ENCODE results near the gene HOXB9. TPM values are rescaled to one million over a fixed set of nuclear protein-coding genes. Genes with fewer than 3 reads are reported as not detected.

Gene HOXB9
- total and polyA plus RNA-seq, 3 donors from 2014 or later = 0.31 to 0.94 (median 0.76) TPM

GRCh38 chr17:48597528-48597777 is 28.7 kb downstream of the HOXB9 start:
- WGBS, 2 donors = 1 to 3% methylated on average over 14 of the region's 16 CpGs

GRCh38 chr17:48596735-48597527 is 29.2 kb downstream of the HOXB9 start:
- WGBS, 2 donors = 12 to 16% methylated on average over 23 to 25 of the region's 26 CpGs
- TF ChIP-seq POLR2A (IDR thresholded peaks at IDR 0.05) (no peak), CTCF (IDR thresholded peaks at IDR 0.05) (no peak)
- no peak for DNase-seq
- Histone ChIP-seq H3K27ac (no peak overlapping the region), H3K27me3 (no peaks in the 10 kb centered on the region), H3K4me1 (no peaks in the 10 kb centered on the region), H3K9me3 (no peaks in the 10 kb centered on the region), H3K36me3 (ENCODE audit: low read depth, missing control alignments) (no peaks in the 10 kb centered on the region), H3K4me3 (peak overlapping the region; percentile 37 to 38)
- intact Hi-C loops (cut with DNase I; ENCODE audit: low total_unique reads) = loop anchor here (10.0 kb wide), 1 partner anchor 102 kb away; no protein-coding TSS in a partner anchor

More at GRCh38 chr17:48597528-48597777, 28.7 kb downstream of the HOXB9 start:
- no peak for TF ChIP-seq CTCF (IDR thresholded peaks at IDR 0.05)
- no peak for TF ChIP-seq POLR2A (IDR thresholded peaks at IDR 0.05)
- intact Hi-C loops (cut with DNase I; ENCODE audit: low total_unique reads) = loop anchor here (10.0 kb wide), 1 partner anchor 103 kb away; no protein-coding TSS in a partner anchor
- Histone ChIP-seq H3K27ac (no peak overlapping the region), H3K27me3 (no peaks in the 10 kb centered on the region), H3K9me3 (no peaks in the 10 kb centered on the region), H3K4me1 (peaks cover 4% of the 10 kb centered on the region), H3K36me3 (ENCODE audit: low read depth, missing control alignments) (no peaks in the 10 kb centered on the region), H3K4me3 (peak overlapping the region; percentile 37 to 38)
- no peak for DNase-seq

- no peak for DNase-seq
- WGBS, 2 donors = 9 to 15% methylated on average over 39 to 54 of the region's 54 CpGs
- H3K27me3 ChIP-seq = no peaks in the 10 kb centered on the region
- H3K27ac ChIP-seq = no peak overlapping the region
- TF ChIP-seq POLR2A (IDR thresholded peaks at IDR 0.05) = no peak
- TF ChIP-seq CTCF (IDR thresholded peaks at IDR 0.05) = no peak
- H3K4me1 ChIP-seq = no peaks in the 10 kb centered on the region
- intact Hi-C loops (cut with DNase I; ENCODE audit: low total_unique reads) = loop anchor here (10.0 kb wide), 1 partner anchor 101 kb away; no protein-coding TSS in a partner anchor
- no peaks in the 10 kb centered on the region for H3K9me3 ChIP-seq
- peak overlapping the region in 1 of 2 donors; percentile 12 for H3K4me3 ChIP-seq
- H3K36me3 ChIP-seq (ENCODE audit: low read depth, missing control alignments) = no peaks in the 10 kb centered on the region
Measured at GRCh38 chr17:48596000-48596734, 30.0 kb downstream of the HOXB9 start.

GRCh38 chr17:48595278-48595999 is 30.7 kb downstream of the HOXB9 start:
- no peaks in the 10 kb centered on the region for H3K27me3 ChIP-seq
- no peak overlapping the region for H3K27ac ChIP-seq
- TF ChIP-seq POLR2A (IDR thresholded peaks at IDR 0.05) = no peak
- TF ChIP-seq CTCF (IDR thresholded peaks at IDR 0.05) = no peak
- 34 to 48% methylated on average over 24 to 25 of the region's 25 CpGs for WGBS, 2 donors
- H3K36me3 ChIP-seq (ENCODE audit: low read depth, missing control alignments) = no peaks in the 10 kb centered on the region
- no peaks in the 10 kb centered on the region for H3K4me1 ChIP-seq
- DNase-seq = no peak
- no peaks in the 10 kb centered on the region for H3K9me3 ChIP-seq
- intact Hi-C loops (cut with DNase I; ENCODE audit: low total_unique reads) = loop anchor here (10.0 kb wide), 1 partner anchor 101 kb away; no protein-coding TSS in a partner anchor
- no peak overlapping the region for H3K4me3 ChIP-seq

Data from testis (tissue), 3 donors.